Breast epithelium (tissue), 4 donors: ENCODE data around the gene AAGAB. TPM values are rescaled to one million over a fixed set of nuclear protein-coding genes. Genes with fewer than 3 reads are reported as not detected.

ENCODE experiments used
- DNase-seq, 2 donors: peaks; one replicate each; pipeline ENCODE4 v3.0.0-alpha.2; 2019; ENCODE audit warnings: low spot score in 2 of 2
- H3K27ac ChIP-seq, 2 donors: fragments of 200-600 bp; sonication (generic) in 1 of 2; one replicate each; pipeline ENCODE4 v1.5.1; 2016 to 2019; ENCODE audit warnings: mild to moderate bottlenecking in 1 of 2
- H3K27me3 ChIP-seq, 2 donors: fragments of 200-600 bp; sonication (generic) in 1 of 2; one replicate each; pipeline versions ENCODE4 v1.5.1 to v1.6.0; 2017 to 2019; ENCODE audit warnings: control low read depth in 1 of 2, mild to moderate bottlenecking in 1 of 2
- H3K36me3 ChIP-seq: fragments of 200-600 bp; one replicate; pipeline ENCODE4 v1.5.1; 2019
- H3K4me1 ChIP-seq, 2 donors: fragments of 200-600 bp; sonication (generic); one replicate each; pipeline ENCODE4 v1.5.1; 2016 to 2019; ENCODE audit warnings: control low read depth in 1 of 2
- H3K4me3 ChIP-seq, 3 donors: fragments of 200-600 bp; sonication (generic); 1 replicate in 2 of 3; 2 replicates in 1 of 3; pipeline ENCODE4 v1.5.1; 2016 to 2019; ENCODE audit warnings: mild to moderate bottlenecking in 3 of 3, moderate library complexity in 2 of 3
- H3K9me3 ChIP-seq, 2 donors: fragments of 200-600 bp; sonication (generic) in 1 of 2; one replicate each; pipeline ENCODE4 v1.5.1; 2016 to 2019; ENCODE audit warnings: control low read depth in 1 of 2
- CTCF ChIP-seq, 3 donors: fragments of 450-650 bp; IDR thresholded peaks; one replicate each; pipeline ENCODE4 v1.5.1; 2016 to 2017; ENCODE audit warnings: antibody characterized with exemption in 3 of 3, mild to moderate bottlenecking in 3 of 3, moderate library complexity in 3 of 3
- POLR2A ChIP-seq: fragments of 450-650 bp; IDR thresholded peaks from one replicate; pipeline ENCODE4 v1.6.1; 2016; ENCODE audit warnings: antibody characterized with exemption, mild to moderate bottlenecking, moderate library complexity
- POLR2AphosphoS5 ChIP-seq, 3 donors: sonication (generic); formaldehyde crosslinking; IDR thresholded peaks; one replicate each; pipeline ENCODE4 v1.6.1; 2017; ENCODE audit warnings: antibody characterized with exemption in 3 of 3
- intact Hi-C: fragments of 100-400 bp; cut with DNase I; formaldehyde crosslinking; loops from one replicate; pipeline ENCODE4 v1.15.1; 2023; ENCODE audit warnings: low total_unique reads
- total RNA-seq, 3 donors: library from RNA; depleted of rRNA; stranded (reverse); fragments of >200 nt; gene quantifications; one replicate each; pipeline ENCODE4 v1.1.0, GENCODE V29; 2016

The AAGAB gene
- total RNA-seq, 3 donors from 2014 or later: 23.2 to 49.8 (median 46.5) TPM

GRCh38 chr15:67164401-67164791, 90.1 kb downstream of the AAGAB start:
- intact Hi-C loops: no loop called here
- H3K36me3 ChIP-seq: no peaks in the 10 kb centered on the region
- H3K4me1 ChIP-seq: no peaks in the 10 kb centered on the region
- no peak overlapping the region for H3K27ac ChIP-seq
- DNase-seq: no peak
- no peaks in the 10 kb centered on the region for H3K27me3 ChIP-seq
- no peak overlapping the region for H3K4me3 ChIP-seq
- TF ChIP-seq POLR2AphosphoS5 (IDR thresholded peaks at IDR 0.05) (no peak), CTCF (IDR thresholded peaks at IDR 0.05) (no peak), POLR2A (no peak)
- H3K9me3 ChIP-seq: no peaks in the 10 kb centered on the region

GRCh38 chr15:67163180-67163579, 91.3 kb downstream of the AAGAB start:
- no peaks in the 10 kb centered on the region for H3K4me1 ChIP-seq

GRCh38 chr15:67161881-67162280, 92.6 kb downstream of the AAGAB start:
- TF ChIP-seq POLR2AphosphoS5 (IDR thresholded peaks at IDR 0.05) (no peak), CTCF (IDR thresholded peaks at IDR 0.05) (no peak), POLR2A (no peak)
- Histone ChIP-seq H3K4me1 (no peaks in the 10 kb centered on the region), H3K27me3 (no peaks in the 10 kb centered on the region), H3K9me3 (no peaks in the 10 kb centered on the region), H3K4me3 (no peak overlapping the region), H3K27ac (peak overlapping the region in 1 of 2 donors; percentile 3), H3K36me3 (no peaks in the 10 kb centered on the region)
- DNase-seq: no peak
- intact Hi-C loops: no loop called here

More at GRCh38 chr15:67163180-67163579, 91.3 kb downstream of the AAGAB start:
- H3K27me3 ChIP-seq: no peaks in the 10 kb centered on the region
- intact Hi-C loops: no loop called here
- H3K27ac ChIP-seq: no peak overlapping the region
- no peak for DNase-seq
- TF ChIP-seq CTCF (IDR thresholded peaks at IDR 0.05) (no peak), POLR2AphosphoS5 (IDR thresholded peaks at IDR 0.05) (no peak), POLR2A (no peak)
- no peak overlapping the region for H3K4me3 ChIP-seq
- no peaks in the 10 kb centered on the region for H3K9me3 ChIP-seq
- H3K36me3 ChIP-seq: no peaks in the 10 kb centered on the region

- Histone ChIP-seq H3K27ac (no peak overlapping the region), H3K4me1 (no peaks in the 10 kb centered on the region), H3K9me3 (no peaks in the 10 kb centered on the region), H3K36me3 (no peaks in the 10 kb centered on the region), H3K4me3 (no peak overlapping the region), H3K27me3 (no peaks in the 10 kb centered on the region)
- intact Hi-C loops: no loop called here
- TF ChIP-seq POLR2AphosphoS5 (IDR thresholded peaks at IDR 0.05) (no peak), POLR2A (no peak), CTCF (IDR thresholded peaks at IDR 0.05) (no peak)
- DNase-seq: no peak
Observed at GRCh38 chr15:67161412-67161811, 93.0 kb downstream of the AAGAB start.

- no peaks in the 10 kb centered on the region for H3K9me3 ChIP-seq
- intact Hi-C loops: no loop called here
- no peaks in the 10 kb centered on the region for H3K4me1 ChIP-seq
Observed at GRCh38 chr15:67158367-67158766, 96.1 kb downstream of the AAGAB start.

More at GRCh38 chr15:67158367-67158766, 96.1 kb downstream of the AAGAB start:
- Histone ChIP-seq H3K36me3 (no peaks in the 10 kb centered on the region), H3K27me3 (no peaks in the 10 kb centered on the region), H3K27ac (peak overlapping the region in 1 of 2 donors; percentile 27), H3K4me3 (no peak overlapping the region)
- no peak for DNase-seq
- TF ChIP-seq POLR2A: no peak
- no peak for TF ChIP-seq CTCF (IDR thresholded peaks at IDR 0.05)
- no peak for TF ChIP-seq POLR2AphosphoS5 (IDR thresholded peaks at IDR 0.05)
